PFSK-1 (cell line): ENCODE measurements around the gene NTRK1.

Experiments used
- POLR2AphosphoS5 ChIP-seq: IDR thresholded peaks from 2 replicates; pipeline ENCODE4 v1.6.1; 2012; ENCODE audit warnings: low read depth, mild to moderate bottlenecking, control low read depth, low read length, moderate library complexity
- SIN3A ChIP-seq: IDR thresholded peaks from 2 replicates; pipeline ENCODE4 v1.6.1; 2012; ENCODE audit warnings: mild to moderate bottlenecking, low read length, moderate library complexity, borderline replicate concordance; ENCODE audit not compliant: insufficient read depth
- TAF1 ChIP-seq: IDR thresholded peaks from 2 replicates; pipeline ENCODE4 v1.6.1; 2012; ENCODE audit warnings: low read length, control low read depth, borderline replicate concordance; ENCODE audit not compliant: insufficient read depth

- TF ChIP-seq SIN3A (no peak), TAF1 (no peak), POLR2AphosphoS5 (no peak)
Observed at GRCh38 chr1:156908541-156908940, 47.9 kb downstream of the NTRK1 start.
